GM18511 (cell line): ENCODE measurements around the gene KCNQ2.
"Not testable (repeated sequence)": the region's sequence is repeated elsewhere in the genome, so short reads cannot be mapped to it uniquely, and the experiment has no call there.

Experiments
- ATAC-seq: cut with Tn5 transposase; IDR thresholded peaks from one replicate; pipeline ENCODE4 v1.9.1; 2021; ENCODE audit warnings: mild to moderate bottlenecking, moderate library complexity; ENCODE audit not compliant: unreplicated experiment

KCNQ2 gene

DNA sequence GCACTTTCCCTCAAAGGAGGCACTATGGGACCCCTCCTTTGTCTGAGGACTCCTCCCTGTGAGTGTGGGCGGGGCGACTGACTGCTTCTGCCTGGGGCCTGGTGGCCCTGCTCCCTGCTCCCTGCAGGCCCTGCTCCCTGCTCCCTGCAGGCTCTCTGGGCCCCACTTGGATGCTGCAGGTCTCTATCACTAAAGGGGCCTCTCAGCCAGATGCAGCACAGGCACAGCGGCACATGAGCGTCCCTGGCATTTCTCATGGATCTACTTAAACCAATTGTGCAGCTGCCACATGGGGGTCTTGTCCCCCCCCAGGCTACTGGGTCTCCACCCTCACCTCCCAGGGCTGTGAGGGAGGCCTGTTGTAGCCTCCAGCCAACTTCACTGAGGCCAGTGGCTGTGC, 18.6 kb upstream of the KCNQ2 start:
- no peak for ATAC-seq

DNA sequence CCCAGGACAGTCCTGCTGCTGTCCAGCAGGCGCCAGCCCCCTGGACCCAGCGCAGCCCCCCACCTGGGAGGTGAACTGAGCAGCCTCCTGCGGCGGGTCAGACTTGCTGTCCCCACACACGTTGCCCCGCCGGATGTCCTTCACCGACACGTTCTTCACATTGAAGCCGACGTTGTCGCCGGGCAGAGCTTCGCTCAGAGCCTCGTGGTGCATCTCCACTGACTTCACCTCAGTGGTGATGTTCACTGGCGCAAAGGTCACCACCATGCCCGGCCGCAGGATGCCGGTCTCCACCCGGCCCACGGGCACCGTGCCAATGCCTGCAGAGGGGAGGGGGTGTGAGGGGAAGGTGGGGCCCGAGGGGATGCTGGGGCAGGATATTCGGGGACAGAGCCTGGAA, 18.0 kb upstream of the KCNQ2 start:
- no peak for ATAC-seq

DNA sequence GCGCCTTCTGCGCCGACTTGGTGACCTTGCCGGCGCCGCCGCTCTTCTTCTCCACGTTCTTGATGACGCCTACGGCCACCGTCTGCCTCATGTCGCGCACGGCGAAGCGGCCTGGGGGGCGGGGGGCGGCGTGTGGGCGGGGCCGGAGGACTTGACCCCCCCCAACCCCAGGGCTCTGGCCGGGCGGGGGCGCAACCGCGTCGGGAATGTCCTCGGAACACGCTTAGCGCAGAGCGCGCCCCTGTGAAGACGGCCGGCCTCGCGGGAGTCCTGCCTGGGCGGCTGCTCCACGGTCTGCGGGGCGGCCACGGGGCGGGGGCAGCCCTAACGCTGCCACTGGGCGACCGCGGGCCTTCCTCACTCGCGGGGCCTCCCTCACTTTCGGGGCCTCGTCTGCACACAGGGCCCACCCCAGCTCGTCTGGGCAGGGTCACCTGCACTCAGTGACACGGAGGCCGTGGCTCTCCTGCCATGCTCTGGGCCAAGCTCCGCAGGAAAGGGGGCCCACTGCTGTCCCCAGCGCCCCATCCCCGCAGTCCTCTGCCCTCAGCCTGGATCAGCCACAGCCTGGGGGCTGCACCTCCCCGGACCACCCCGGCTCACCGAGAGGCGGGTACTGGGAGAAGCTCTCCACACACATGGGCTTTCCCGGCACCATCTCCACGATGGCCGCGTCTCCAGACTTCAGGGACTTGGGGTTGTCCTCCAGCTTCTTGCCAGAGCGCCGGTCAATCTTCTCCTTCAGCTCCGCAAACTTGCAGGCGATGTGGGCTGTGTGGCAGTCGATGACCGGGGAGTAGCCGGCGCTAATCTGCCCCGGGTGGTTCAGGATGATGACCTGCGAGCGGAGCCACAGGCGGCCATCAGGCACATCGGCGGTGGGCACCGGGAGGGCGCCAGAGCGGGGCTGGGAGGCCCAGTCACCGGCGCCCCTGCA, 16.1 kb upstream of the KCNQ2 start:
- ATAC-seq: no peak

DNA sequence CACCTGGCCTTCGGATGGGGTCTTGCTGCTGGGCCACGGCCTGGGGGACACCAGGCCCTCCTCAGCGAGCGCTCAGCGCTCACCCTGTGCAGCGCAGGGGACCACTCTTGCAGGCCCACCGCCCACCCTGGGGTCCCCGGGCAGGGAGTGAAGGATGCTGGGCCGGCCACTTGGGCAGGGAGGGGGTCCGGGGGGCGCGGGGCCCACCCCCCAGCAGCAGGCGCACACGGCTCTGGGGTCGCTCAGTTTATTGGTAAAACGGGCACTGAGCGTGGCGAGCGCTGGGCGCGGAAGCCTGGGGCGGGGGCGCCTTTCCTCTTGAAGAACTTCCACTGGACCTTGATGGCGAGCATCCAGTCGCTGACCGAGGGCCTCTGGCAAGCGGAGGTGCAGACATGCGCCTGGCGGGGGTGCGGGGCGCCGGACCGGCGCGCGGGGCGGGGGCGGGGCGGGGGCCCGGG, 15.4 kb upstream of the KCNQ2 start:
- no peak for ATAC-seq

DNA sequence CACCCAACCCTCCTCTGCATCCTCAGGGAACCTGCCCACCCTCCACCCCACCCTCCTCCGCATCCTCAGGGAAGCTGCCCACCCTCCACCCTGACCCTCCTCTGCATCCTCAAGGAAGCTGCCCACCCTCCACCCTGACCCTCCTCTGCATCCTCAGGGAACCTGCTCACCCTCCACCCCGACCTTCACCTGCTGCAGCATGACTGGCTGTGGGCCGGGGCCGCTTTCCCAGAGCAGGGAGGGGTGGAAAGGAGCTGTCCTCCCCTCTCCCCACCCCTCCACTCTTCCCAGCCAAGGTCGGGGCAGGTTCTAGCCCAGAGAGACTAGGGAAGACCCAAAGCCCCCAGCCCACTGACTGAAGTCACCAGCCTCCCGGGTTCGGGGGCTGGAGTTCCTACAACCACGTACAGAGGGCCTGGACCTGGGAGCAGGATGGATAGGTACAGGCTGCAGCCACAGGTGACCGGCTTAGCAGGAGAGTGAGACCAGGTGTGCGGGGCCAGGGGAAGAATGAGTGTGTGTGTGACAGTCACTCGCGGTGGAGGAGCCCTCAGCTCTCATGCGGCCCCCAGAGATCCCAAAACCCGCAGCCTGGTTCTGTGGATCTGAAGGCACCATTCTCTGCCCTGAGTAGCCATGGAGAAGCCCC, 14.8 kb upstream of the KCNQ2 start:
- no peak for ATAC-seq

DNA sequence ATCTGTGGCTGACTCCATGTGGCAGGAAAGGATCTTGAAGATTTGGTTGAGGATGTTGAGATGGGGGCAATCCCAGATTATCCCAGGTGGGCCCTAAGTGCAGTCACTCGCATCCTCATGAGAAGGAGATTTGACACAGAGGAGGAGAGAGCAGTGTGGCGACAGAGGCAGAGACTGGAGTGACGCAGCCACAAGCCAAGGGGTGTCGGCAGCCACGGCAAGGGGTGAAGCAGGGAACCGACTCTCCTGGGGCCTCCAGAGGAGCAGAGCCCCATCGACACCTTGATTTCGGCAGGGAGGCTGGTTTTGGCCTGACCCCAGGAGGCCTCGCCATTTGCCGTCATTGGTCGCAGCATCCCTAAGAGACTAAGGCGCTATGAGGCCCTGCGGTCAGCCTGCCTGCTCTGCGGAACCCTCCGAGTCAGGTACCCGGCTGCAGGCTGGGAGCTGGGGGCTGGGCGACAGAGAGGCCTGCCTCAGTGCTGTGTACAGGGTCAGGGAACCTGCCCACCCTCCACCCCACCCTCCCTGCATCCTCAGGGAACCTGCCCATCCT, 13.9 kb upstream of the KCNQ2 start:
- no peak for ATAC-seq

DNA sequence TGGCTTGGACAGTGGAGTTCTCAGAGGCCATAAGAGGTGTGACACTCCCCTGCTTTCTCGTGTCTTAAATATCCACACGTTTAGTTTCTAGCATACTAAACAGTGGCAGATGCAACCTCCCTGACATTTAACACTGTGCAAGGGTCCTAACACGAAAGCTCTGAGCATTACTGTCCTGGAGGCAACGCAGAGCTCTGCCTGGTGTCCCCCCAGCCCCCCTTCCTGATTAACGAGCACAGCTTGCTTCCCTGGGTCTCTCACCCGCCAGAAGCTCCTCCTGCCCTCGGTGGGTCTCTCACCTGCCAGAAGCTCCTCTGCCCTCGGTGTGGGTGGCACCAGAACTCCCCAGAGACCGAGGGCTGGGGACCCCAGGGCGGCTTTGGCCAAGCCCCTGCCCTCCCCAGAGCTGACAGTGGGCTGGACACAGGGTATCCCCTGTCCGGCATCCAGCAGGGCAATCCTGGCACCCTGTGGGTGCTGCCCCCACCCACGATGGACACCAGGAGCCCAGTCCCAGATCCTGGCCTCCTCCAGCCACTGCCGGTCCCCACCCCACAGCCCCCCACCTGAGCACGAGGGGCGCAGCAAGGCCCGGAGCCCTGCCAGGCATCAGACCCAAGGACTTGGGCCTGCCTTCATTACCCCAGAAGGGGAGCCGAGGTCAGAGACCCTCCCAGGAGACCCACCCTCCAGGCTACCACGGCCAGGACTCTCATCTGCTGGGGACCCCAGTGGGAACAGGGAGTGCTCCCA, 12.4 kb upstream of the KCNQ2 start:
- ATAC-seq: no peak

DNA sequence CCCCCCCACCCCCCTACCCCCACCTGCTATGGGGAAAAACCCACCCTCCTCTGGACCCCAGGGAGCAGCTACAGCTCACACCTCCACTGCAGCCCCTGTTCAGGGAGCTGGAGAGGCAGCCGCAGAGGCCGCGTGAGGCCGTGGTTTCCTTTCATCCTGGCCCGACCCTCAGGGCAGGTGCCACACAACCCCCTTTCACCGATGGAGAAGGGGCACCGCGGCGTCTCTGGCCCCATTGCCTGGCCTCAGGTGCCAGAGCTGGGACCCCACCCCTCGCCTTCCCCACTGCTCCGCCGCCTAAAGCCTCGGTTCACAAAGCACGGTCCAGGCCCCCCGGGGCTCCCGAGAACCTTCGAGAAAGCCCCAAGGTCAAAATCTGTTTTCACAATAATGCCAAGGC, 11.8 kb upstream of the KCNQ2 start:
- no peak for ATAC-seq

DNA sequence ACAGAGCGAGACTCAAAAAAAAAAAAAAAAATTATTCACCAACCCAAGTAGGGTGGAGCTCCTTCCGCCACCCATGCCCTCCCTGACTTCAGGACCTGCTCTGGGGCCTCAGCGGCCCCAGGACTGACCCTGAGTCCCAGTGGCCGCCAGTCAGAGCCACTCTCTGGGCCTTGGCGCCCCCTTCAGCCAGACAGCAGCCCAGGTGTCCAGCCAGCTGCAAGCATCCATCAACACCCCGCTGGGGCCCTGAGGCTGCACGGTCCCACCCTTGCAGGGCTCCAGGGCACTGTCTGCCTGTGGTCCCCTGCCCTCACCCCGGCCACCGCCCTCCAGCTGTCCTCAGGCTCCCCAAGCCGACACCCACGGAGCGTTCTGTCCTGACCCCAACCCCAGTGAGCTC, 11.4 kb upstream of the KCNQ2 start:
- no peak for ATAC-seq

DNA sequence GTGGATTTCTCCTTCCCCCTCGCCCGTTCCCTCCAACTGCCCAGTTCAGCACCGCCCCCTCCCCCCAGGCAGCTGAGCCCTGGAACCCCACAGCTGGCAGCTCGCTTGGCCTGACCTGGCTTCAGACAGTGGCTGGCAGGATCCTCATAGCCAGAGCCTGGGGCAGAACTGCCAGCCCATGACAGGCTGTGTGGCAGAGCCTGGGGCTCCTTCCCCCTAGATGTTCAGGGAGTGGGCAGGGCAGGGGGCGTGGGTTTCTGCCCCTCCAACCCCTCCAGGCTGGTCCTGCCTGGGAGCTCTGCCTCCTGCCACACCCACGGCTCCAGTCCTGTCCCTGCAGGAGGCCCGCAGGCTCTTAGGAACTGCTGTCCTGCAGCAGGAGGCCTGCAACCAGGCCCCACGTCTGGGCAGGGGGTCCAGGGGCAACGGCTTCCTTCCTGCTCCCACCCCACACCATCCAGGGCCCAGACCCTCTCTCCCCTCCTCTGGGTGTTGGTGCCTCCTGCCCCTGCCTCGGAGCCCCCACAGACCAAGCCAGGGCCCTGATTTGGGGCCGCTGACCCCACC, 9.6 kb upstream of the KCNQ2 start:
- no peak for ATAC-seq

DNA sequence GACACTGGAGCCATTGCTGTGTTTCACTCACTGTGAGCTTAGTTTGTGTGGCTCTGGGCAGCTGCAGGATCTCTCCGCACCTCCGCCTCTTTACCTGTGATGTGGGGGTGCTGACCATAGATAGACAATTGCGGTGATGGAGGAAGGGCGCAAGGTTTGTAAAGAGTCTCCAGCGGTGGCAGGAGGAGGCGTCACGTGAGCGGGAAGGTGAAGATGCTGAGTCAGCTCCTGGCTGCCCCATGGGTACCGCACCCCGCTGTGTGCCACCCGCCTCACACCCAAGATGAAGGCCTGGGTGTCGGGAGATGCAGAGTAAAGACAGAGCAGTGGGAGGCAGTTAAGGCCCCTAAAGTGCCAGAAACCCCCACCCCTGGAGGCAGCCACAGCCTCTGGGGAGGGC, 9.0 kb upstream of the KCNQ2 start:
- ATAC-seq: no peak

DNA sequence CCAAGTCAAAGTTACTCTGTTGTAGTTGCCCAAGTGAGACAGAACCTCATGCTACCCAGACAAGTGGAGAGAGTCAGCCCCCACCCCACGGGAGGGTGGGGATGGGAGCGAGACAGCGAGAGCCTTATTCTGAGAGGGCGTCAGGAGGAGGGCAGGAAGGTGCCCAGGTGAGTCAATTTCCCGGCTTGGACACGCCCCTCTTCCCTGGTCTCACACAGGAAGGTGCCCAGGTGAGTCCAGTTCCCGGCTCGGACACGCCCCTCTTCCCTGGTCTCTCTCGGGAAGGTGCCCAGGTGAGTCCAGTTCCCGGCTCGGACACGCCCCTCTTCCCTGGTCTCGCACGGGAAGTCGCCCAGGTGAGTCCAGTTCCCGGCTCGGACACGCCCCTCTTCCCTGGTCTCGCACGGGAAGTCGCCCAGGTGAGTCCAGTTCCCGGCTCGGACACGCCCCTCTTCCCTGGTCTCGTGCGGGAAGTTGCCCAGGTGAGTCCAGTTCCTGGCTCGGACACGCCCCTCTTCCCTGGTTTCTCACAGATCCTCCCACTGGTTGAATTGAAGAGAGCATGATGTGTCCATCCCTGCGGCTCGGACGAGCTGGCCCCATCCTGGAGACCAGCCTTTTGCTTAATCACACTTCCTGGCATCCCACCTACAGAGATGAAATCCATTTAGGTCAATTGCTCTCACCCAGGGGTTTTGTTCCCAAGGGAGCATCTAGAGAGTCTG, 7.4 kb upstream of the KCNQ2 start:
- ATAC-seq: not testable (repeated sequence)

DNA sequence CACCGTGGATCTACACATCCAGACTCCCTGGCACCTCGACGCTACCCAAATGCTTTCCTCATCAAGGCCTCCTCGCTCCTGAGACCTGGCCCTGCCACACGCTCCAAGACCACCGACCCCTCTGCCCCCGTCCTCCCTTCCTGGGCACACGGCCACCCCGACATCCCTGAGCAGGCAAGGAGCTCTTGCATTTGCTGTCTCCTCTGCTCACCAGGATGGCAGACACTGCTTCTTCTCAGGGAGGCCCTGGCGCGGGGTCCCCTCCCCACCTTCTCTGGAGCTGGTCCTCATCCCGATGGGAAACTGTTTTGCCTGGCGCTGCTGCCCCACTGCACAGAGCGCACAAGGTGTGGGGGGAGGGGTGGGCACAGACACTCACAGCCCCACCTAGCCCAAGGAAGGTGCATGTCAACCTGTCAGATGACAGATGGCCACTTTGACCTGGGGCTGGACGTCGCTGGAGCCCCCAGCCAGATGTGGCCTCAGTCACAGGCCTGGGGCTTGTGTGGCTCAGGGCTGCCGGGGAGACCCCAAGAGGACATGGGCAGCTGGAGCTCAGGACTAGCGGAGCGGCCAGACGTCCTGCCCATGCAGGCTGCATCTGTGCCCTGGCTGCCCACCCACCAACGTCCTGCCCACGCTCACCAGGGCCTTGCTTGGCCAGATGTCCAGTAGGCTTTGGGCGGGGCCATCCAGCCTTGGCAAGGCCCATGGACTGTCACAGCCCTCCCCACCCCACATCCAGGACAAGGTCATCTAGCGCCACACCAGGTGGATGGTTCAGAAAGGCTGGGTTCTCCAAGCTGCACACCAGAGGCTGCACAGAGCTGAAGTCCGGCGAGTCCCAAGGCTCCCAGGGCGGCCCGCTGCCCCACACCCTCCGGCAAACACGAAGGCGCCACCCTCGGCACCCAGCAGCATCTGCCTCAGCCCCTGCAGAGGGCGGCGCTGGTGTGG, 6.2 kb upstream of the KCNQ2 start:
- no peak for ATAC-seq

DNA sequence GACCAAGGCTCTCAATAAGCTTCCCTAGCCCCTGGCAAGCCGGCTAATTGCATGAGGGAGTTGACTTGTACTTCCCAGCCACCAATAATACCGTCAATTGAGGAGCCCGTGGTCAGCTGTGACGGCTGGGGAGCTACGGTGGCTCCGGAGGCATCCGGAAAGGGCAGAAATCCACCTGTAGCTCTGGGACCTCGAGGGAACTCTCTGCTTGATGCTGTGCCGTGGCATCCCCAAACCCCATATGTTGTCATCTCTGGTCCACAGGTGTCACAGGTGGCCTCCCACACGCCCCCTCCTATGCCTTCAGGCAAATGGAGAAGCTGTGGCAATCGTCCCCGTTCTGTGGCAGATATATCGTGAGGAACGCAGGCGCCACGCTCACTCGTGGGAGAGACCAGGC, 5.5 kb upstream of the KCNQ2 start:
- ATAC-seq: no peak

DNA sequence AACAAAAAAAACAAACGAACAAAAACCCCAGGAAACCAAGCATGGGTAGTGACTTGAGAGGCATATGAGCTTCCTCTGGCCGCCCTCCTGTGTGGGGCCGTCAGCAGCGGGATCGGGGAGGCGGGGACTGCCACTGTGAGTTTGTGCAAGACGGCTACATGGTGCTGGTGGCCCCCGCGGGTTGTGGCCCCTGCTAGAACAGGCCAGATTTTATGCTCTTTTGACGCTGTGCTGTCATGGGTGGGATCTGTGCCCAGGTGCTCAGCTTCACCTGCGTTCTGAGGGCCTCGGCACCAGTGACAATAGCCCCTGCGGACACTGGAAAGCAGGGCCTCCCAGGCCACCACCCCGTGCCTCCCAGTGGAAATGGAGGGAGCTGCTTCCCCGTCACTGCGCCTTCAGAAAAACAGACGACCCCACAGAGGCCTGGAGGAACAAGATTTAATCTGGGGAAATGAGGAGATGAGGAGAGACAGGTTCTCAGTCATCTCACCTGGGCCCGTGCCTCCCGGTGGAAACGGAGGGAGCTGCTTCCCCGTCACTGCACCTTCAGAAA, 4.7 kb upstream of the KCNQ2 start:
- ATAC-seq: no peak

DNA sequence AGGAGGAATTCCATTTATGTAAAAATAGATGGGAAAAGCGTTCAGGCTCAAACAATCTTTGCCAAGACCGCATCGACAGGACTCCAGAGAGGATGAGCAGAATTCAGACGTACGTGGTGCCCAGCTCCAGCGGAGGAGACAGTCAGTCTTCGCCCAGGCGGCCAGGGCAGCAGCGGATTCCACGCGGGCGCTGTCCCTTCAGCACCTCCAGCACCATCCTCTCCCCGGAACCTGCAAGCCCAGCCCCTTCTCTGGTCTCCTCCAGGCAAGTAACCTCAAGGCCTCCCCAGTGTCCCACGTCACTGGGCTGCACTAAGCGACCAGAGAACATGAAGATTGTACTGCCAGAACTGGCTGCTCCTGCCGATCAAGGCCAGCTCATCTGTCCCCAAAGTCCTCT, 2.8 kb upstream of the KCNQ2 start:
- ATAC-seq: no peak

DNA sequence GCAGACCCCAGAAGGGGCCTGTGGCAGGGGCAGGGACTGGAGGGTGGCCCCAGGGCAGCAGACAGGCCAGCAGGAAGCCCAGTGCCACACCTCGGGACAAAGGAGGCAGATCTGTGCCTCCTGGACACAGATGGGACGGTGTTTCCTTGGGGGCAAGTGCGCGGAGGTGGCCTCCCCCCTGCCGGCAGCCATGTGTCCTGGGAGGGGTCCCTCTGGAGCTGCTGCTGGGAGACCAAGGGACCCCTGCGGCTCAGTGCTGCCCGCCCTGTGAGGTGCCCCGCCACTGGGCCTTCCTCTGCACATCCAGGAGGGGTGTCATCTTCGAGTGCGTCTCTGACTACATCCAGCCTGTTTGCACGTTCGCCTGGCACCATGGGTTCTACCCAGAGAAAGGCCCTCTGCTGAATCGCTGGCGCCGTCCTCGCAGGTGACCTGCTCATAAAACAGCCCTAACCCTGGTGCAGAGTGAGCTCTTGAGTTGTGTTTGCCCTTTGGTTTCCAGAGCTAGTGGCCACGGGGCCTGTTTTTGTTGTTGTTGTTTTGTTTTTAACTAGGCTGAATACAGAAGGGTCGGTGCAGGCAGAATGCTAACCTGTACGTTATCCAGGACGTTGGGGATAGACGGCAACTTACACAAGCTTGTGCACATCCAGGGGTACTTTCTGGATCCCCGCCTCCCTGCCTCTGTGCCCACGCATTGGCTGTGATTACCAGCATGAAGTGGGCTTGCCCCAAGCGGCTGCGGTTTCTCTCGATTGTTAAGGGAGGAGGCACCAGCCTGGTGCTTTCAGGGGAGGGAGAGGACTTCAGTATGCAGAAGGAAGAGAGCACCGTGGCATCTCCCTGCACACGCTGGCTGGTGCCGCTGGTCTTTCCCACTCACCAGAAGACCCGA, 1.3 kb upstream of the KCNQ2 start:
- no peak for ATAC-seq

DNA sequence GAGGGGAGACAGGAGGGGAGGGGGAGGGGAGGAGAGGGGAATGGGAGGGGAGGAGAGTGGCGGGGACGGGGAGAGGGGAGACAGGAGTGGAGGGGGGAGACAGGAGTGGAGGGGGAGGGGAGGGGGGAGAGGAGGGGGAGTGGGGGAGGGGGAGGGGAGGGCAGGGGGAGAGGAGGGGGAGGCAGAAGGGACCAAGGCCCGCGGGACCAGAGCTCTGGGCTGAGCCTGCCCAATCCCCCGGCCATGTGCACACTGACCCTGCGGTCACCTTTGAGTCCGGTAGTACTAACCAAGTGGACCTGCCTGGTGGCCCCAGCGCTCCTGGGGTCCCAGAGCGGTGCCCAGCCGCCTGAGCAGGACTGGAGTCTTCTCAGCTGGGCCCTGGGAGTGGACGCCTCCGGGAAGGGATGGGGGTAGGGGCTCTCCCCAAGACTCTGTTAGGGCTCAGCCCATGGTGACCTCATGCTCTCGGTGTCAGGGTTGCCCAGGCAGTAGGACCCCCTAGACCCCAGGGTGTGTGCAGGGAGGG, 471 bp upstream of the KCNQ2 start:
- ATAC-seq: no peak
